Spinal cord (tissue), 10 donors: Measurements from ENCODE around the gene FBXO39. TPM values are rescaled to one million over a fixed set of nuclear protein-coding genes. Genes with fewer than 3 reads are reported as not detected.
"Not testable (repeated sequence)": the region's sequence is repeated elsewhere in the genome, so short reads cannot be mapped to it uniquely, and the experiment has no call there.

Source experiments
- DNase-seq, 6 donors: peaks; one replicate each; pipeline versions ENCODE4 v3.0.0 to v3.0.0-alpha.2; 2013 to 2015; ENCODE audit warnings: low spot score in 6 of 6, low read depth in 4 of 6
- H3K27ac ChIP-seq: one replicate; pipeline ENCODE4 v1.5.1; 2013; ENCODE audit warnings: low read depth, low read length, control low read depth
- H3K27me3 ChIP-seq: one replicate; pipeline ENCODE4 v1.6.1; 2013; ENCODE audit warnings: low read length; ENCODE audit not compliant: control insufficient read depth, insufficient read depth
- H3K36me3 ChIP-seq: one replicate; pipeline ENCODE4 v1.6.1; 2013; ENCODE audit warnings: low read length; ENCODE audit not compliant: control insufficient read depth, insufficient read depth
- H3K4me1 ChIP-seq: one replicate; pipeline ENCODE4 v1.6.1; 2013; ENCODE audit warnings: low read length; ENCODE audit not compliant: control insufficient read depth, insufficient read depth
- H3K4me3 ChIP-seq: one replicate; pipeline ENCODE4 v1.5.1; 2013; ENCODE audit warnings: low read depth, low read length, control low read depth
- H3K9me3 ChIP-seq: one replicate; pipeline ENCODE4 v1.6.1; 2013; ENCODE audit warnings: low read length; ENCODE audit not compliant: control insufficient read depth, insufficient read depth
- WGBS: methylation state at CpG from one replicate; pipeline ENCODE4 v1.1.5; 2013; ENCODE audit warnings: missing lambda C conversion rate; ENCODE audit not compliant: insufficient coverage; 5-methylcytosine and 5-hydroxymethylcytosine counted together
- polyA plus RNA-seq, 2 donors: library from polyadenylated mRNA; unstranded; fragments of 120-200 nt; gene quantifications; one replicate each; pipeline ENCODE4 v1.2.1, GENCODE V29; 2013; ENCODE audit not compliant: insufficient read length in 2 of 2
- total RNA-seq, 2 donors: library from RNA; depleted of rRNA in 1 of 2; stranded (reverse); fragments of 120-200 nt in 1 of 2; fragments of >200 nt in 1 of 2; gene quantifications; one replicate each; pipeline versions ENCODE4 v1.2.3 to v1.2.4, GENCODE V29; 2013 to 2014
- donor health status: healthy.

The FBXO39 gene
- total and polyA plus RNA-seq, 4 donors, result 0.33 to 0.63 TPM; not detected in 2

GRCh38 chr17:6755731-6756184 is 20.3 kb upstream of the FBXO39 start, which contains the start of gene XAF1:
TSS of gene XAF1 (plus strand) at chr17:6756046. CDS start at chr17:6756079, 33 bp downstream.
- Histone ChIP-seq H3K27me3 (peaks cover 2% of the 10 kb centered on the region), H3K36me3 (no peaks in the 10 kb centered on the region), H3K27ac (peak within 1 kb of the TSS; percentile 79), H3K4me1 (peaks cover 17% of the 10 kb centered on the region), H3K4me3 (peak within 1 kb of the TSS; percentile 26), H3K9me3 (no peaks in the 10 kb centered on the region)
- 60% methylated on average over 14 of the region's 14 CpGs for WGBS
- DNase-seq, result peak in 1 of 6 donors; percentile 32

GRCh38 chr17:6756425-6757031 is 19.5 kb upstream of the FBXO39 start:
- Histone ChIP-seq H3K27me3 (peaks cover 2% of the 10 kb centered on the region), H3K4me1 (peaks cover 21% of the 10 kb centered on the region), H3K27ac (no peak overlapping the region), H3K4me3 (peak overlapping the region; percentile 26), H3K9me3 (no peaks in the 10 kb centered on the region), H3K36me3 (no peaks in the 10 kb centered on the region)
- 53% methylated on average over 4 of the region's 13 CpGs for WGBS
- DNase-seq, result no peak

- Histone ChIP-seq H3K4me1 (peaks cover 19% of the 10 kb centered on the region), H3K27me3 (peaks cover 2% of the 10 kb centered on the region), H3K4me3 (no peak overlapping the region), H3K27ac (no peak overlapping the region), H3K9me3 (no peaks in the 10 kb centered on the region), H3K36me3 (no peaks in the 10 kb centered on the region)
- WGBS, result 100% methylated on average over 1 of the region's 2 CpGs
- DNase-seq, result no peak
Observed at GRCh38 chr17:6757747-6758146, 18.3 kb upstream of the FBXO39 start.

- DNase-seq, result peak in 5 of 6 donors; percentile 24 to 76 (median 48)
- 26% methylated on average over 7 of the region's 8 CpGs for WGBS
- Histone ChIP-seq H3K9me3 (no peaks in the 10 kb centered on the region), H3K27me3 (no peaks in the 10 kb centered on the region), H3K36me3 (no peaks in the 10 kb centered on the region), H3K4me1 (peaks cover 8% of the 10 kb centered on the region), H3K27ac (no peak overlapping the region), H3K4me3 (no peak overlapping the region)
Observed at GRCh38 chr17:6761779-6762178, 14.2 kb upstream of the FBXO39 start.

GRCh38 chr17:6768447-6768846 is 7.6 kb upstream of the FBXO39 start:
- WGBS, result no CpG with 5 or more reads among the region's 2 CpGs
- Histone ChIP-seq H3K27ac (no peak overlapping the region), H3K36me3 (no peaks in the 10 kb centered on the region), H3K9me3 (no peaks in the 10 kb centered on the region), H3K27me3 (no peaks in the 10 kb centered on the region), H3K4me3 (no peak overlapping the region), H3K4me1 (no peaks in the 10 kb centered on the region)
- DNase-seq, result no peak

GRCh38 chr17:6772016-6772415 is 4.0 kb upstream of the FBXO39 start:
- Histone ChIP-seq H3K4me3 (no peak overlapping the region), H3K36me3 (no peaks in the 10 kb centered on the region), H3K4me1 (peaks cover 7% of the 10 kb centered on the region), H3K27ac (no peak overlapping the region), H3K27me3 (peaks cover 21% of the 10 kb centered on the region), H3K9me3 (peaks cover 2% of the 10 kb centered on the region)
- DNase-seq, result no peak
- WGBS, result no CpG with 5 or more reads among the region's 1 CpG

GRCh38 chr17:6774906-6775305 is 1.1 kb upstream of the FBXO39 start:
- not testable (repeated sequence) for H3K4me3 ChIP-seq, H3K4me1 ChIP-seq, DNase-seq, H3K9me3 ChIP-seq, H3K27ac ChIP-seq, H3K36me3 ChIP-seq
- WGBS, result 100% methylated on average over 3 of the region's 8 CpGs
- H3K27me3 ChIP-seq, result peaks cover 25% of the 10 kb centered on the region

- DNase-seq, result no peak
- no peak overlapping the region for H3K27ac ChIP-seq
- peaks cover 25% of the 10 kb centered on the region for H3K27me3 ChIP-seq
- no peak overlapping the region for H3K4me3 ChIP-seq
- no peaks in the 10 kb centered on the region for H3K36me3 ChIP-seq
- H3K4me1 ChIP-seq, result peaks cover 7% of the 10 kb centered on the region
- 55% methylated on average over 2 of the region's 2 CpGs for WGBS
- no peaks in the 10 kb centered on the region for H3K9me3 ChIP-seq
Observed at GRCh38 chr17:6779411-6779810, 3.4 kb downstream of the FBXO39 start.

GRCh38 chr17:6780001-6780400 is 4.0 kb downstream of the FBXO39 start:
- 83% methylated on average over 8 of the region's 8 CpGs for WGBS
- DNase-seq, result no peak
- H3K4me3 ChIP-seq, result no peak overlapping the region
- no peaks in the 10 kb centered on the region for H3K9me3 ChIP-seq
- peaks cover 7% of the 10 kb centered on the region for H3K4me1 ChIP-seq
- no peaks in the 10 kb centered on the region for H3K36me3 ChIP-seq
- H3K27ac ChIP-seq, result no peak overlapping the region
- H3K27me3 ChIP-seq, result peaks cover 20% of the 10 kb centered on the region

GRCh38 chr17:6780886-6781285 is 4.9 kb downstream of the FBXO39 start:
- peaks cover 4% of the 10 kb centered on the region for H3K4me1 ChIP-seq
- H3K27ac ChIP-seq, result no peak overlapping the region
- no peaks in the 10 kb centered on the region for H3K36me3 ChIP-seq
- H3K4me3 ChIP-seq, result no peak overlapping the region
- no peak for DNase-seq
- 71% methylated on average over 3 of the region's 3 CpGs for WGBS
- H3K27me3 ChIP-seq, result peaks cover 14% of the 10 kb centered on the region
- H3K9me3 ChIP-seq, result no peaks in the 10 kb centered on the region
